ENCODE measurements around the gene MCL1. TPM values are rescaled to one million over a fixed set of nuclear protein-coding genes. Genes with fewer than 3 reads are reported as not detected.
A peak's percentile ranks its signal among the peaks of the same experiment; 100 is the strongest.
"Not testable (repeated sequence)": the region's sequence is repeated elsewhere in the genome, so short reads cannot be mapped to it uniquely, and the experiment has no call there.

Gene MCL1
- total RNA-seq, 1 experiment from 2014 or later: 150 TPM

- Histone ChIP-seq H3K27ac (ENCODE audit: low read length) (no peak overlapping the region), H3K27me3 (ENCODE audit: low read length) (no peaks in the 10 kb centered on the region), H3K4me1 (ENCODE audit: low read length) (no peaks in the 10 kb centered on the region), H4K20me1 (ENCODE audit: insufficient read depth, low read depth, low read length) (no peaks in the 10 kb centered on the region), H3K79me2 (ENCODE audit: low read length) (no peaks in the 10 kb centered on the region), H3K9me2 (replicated peaks; ENCODE audit: insufficient read depth, low read length) (no peaks in the 10 kb centered on the region), H3K4me3 (ENCODE audit: low read length) (no peak overlapping the region), H3K9ac (ENCODE audit: low read length) (no peak overlapping the region), H2AFZ (ENCODE audit: low read length) (no peak overlapping the region), H3K36me3 (ENCODE audit: insufficient read depth, low read length) (no peaks in the 10 kb centered on the region), H3K4me2 (ENCODE audit: low read depth, low read length, poor library complexity, severe bottlenecking) (no peak overlapping the region), H3K9me3 (ENCODE audit: low read length) (no peaks in the 10 kb centered on the region)
- no peak for DNase-seq
Observed at GRCh38 chr1:150596095-150596892, 16.9 kb upstream of the MCL1 start.

- H3K9me2 ChIP-seq (replicated peaks; ENCODE audit: insufficient read depth, low read length): no peaks in the 10 kb centered on the region
- H3K27me3 ChIP-seq (ENCODE audit: low read length): no peaks in the 10 kb centered on the region
- H3K4me1 ChIP-seq (ENCODE audit: low read length): peaks cover 19% of the 10 kb centered on the region
- peaks cover 17% of the 10 kb centered on the region for H3K36me3 ChIP-seq (ENCODE audit: insufficient read depth, low read length)
- H3K4me3 ChIP-seq (ENCODE audit: low read length): no peak overlapping the region
- H3K9ac ChIP-seq (ENCODE audit: low read length): no peak overlapping the region
- H3K79me2 ChIP-seq (ENCODE audit: low read length): peaks cover 36% of the 10 kb centered on the region
- H3K27ac ChIP-seq (ENCODE audit: low read length): peak overlapping the region; percentile 16; the same call in 1 of the 2 replicates
- no peaks in the 10 kb centered on the region for H3K9me3 ChIP-seq (ENCODE audit: low read length)
- no peak for DNase-seq
- peaks cover 20% of the 10 kb centered on the region for H4K20me1 ChIP-seq (ENCODE audit: insufficient read depth, low read depth, low read length)
- no peak overlapping the region for H3K4me2 ChIP-seq (ENCODE audit: low read depth, low read length, poor library complexity, severe bottlenecking)
- no peak overlapping the region for H2AFZ ChIP-seq (ENCODE audit: low read length)
Observed at GRCh38 chr1:150582371-150582770, 3.0 kb upstream of the MCL1 start.

GRCh38 chr1:150581962-150582361 lies 2.6 kb upstream of the MCL1 start:
- not testable (repeated sequence) for H3K9ac ChIP-seq (ENCODE audit: low read length); DNase-seq

GRCh38 chr1:150581437-150581836 lies 2.0 kb upstream of the MCL1 start:
- Histone ChIP-seq H3K4me2 (ENCODE audit: low read depth, low read length, poor library complexity, severe bottlenecking) (peak overlapping the region; percentile 44), H3K9ac (ENCODE audit: low read length) (0 out of 2 replicates have a peak overlapping the region, but pooled peaks have one; percentile 17), H3K4me3 (ENCODE audit: low read length) (peak overlapping the region; percentile 18; the same call in 1 of the 2 replicates), H3K79me2 (ENCODE audit: low read length) (peaks cover 45% of the 10 kb centered on the region), H3K27ac (ENCODE audit: low read length) (peak overlapping the region; percentile 56; the same call in 1 of the 2 replicates), H3K36me3 (ENCODE audit: insufficient read depth, low read length) (peaks cover 26% of the 10 kb centered on the region), H4K20me1 (ENCODE audit: insufficient read depth, low read depth, low read length) (peaks cover 29% of the 10 kb centered on the region), H3K4me1 (ENCODE audit: low read length) (peaks cover 29% of the 10 kb centered on the region)
- not testable (repeated sequence) for H3K9me2 ChIP-seq (replicated peaks; ENCODE audit: insufficient read depth, low read length); H3K9me3 ChIP-seq (ENCODE audit: low read length); DNase-seq; H3K27me3 ChIP-seq (ENCODE audit: low read length); H2AFZ ChIP-seq (ENCODE audit: low read length)

More at GRCh38 chr1:150581962-150582361, 2.6 kb upstream of the MCL1 start:
- H3K4me2 ChIP-seq (ENCODE audit: low read depth, low read length, poor library complexity, severe bottlenecking); H3K27me3 ChIP-seq (ENCODE audit: low read length); H3K27ac ChIP-seq (ENCODE audit: low read length); H3K9me2 ChIP-seq (replicated peaks; ENCODE audit: insufficient read depth, low read length); H3K9me3 ChIP-seq (ENCODE audit: low read length); H3K4me3 ChIP-seq (ENCODE audit: low read length); H2AFZ ChIP-seq (ENCODE audit: low read length): not testable (repeated sequence)
- Histone ChIP-seq H3K36me3 (ENCODE audit: insufficient read depth, low read length) (peaks cover 21% of the 10 kb centered on the region), H3K4me1 (ENCODE audit: low read length) (peaks cover 23% of the 10 kb centered on the region), H3K79me2 (ENCODE audit: low read length) (peaks cover 40% of the 10 kb centered on the region), H4K20me1 (ENCODE audit: insufficient read depth, low read depth, low read length) (peaks cover 24% of the 10 kb centered on the region)

- not testable (repeated sequence) for H3K9me3 ChIP-seq (ENCODE audit: low read length); H2AFZ ChIP-seq (ENCODE audit: low read length); H3K9me2 ChIP-seq (replicated peaks; ENCODE audit: insufficient read depth, low read length); H3K27me3 ChIP-seq (ENCODE audit: low read length); DNase-seq
- Histone ChIP-seq H3K4me3 (ENCODE audit: low read length) (peak overlapping the region; percentile 18; the same call in 1 of the 2 replicates), H3K36me3 (ENCODE audit: insufficient read depth, low read length) (peaks cover 31% of the 10 kb centered on the region), H3K4me1 (ENCODE audit: low read length) (peaks cover 33% of the 10 kb centered on the region), H3K79me2 (ENCODE audit: low read length) (peaks cover 50% of the 10 kb centered on the region), H3K4me2 (ENCODE audit: low read depth, low read length, poor library complexity, severe bottlenecking) (peak overlapping the region; percentile 44), H4K20me1 (ENCODE audit: insufficient read depth, low read depth, low read length) (peaks cover 34% of the 10 kb centered on the region), H3K9ac (ENCODE audit: low read length) (0 out of 2 replicates have a peak overlapping the region, but pooled peaks have one; percentile 17), H3K27ac (ENCODE audit: low read length) (peak overlapping the region; percentile 56; the same call in 1 of the 2 replicates)
Observed at GRCh38 chr1:150580966-150581365, 1.6 kb upstream of the MCL1 start.

GRCh38 chr1:150579945-150580642 lies 684 bp upstream of the MCL1 start:
- Histone ChIP-seq H3K4me2 (ENCODE audit: low read depth, low read length, poor library complexity, severe bottlenecking) (peak overlapping the region; percentile 92), H3K9me2 (replicated peaks; ENCODE audit: insufficient read depth, low read length) (no peaks in the 10 kb centered on the region), H3K27me3 (ENCODE audit: low read length) (no peaks in the 10 kb centered on the region), H3K9me3 (ENCODE audit: low read length) (no peaks in the 10 kb centered on the region), H3K9ac (ENCODE audit: low read length) (peak overlapping the region; percentile 79), H3K36me3 (ENCODE audit: insufficient read depth, low read length) (peaks cover 40% of the 10 kb centered on the region), H3K4me1 (ENCODE audit: low read length) (peaks cover 42% of the 10 kb centered on the region), H2AFZ (ENCODE audit: low read length) (no peak overlapping the region), H3K27ac (ENCODE audit: low read length) (peak overlapping the region; percentile 93), H3K79me2 (ENCODE audit: low read length) (peaks cover 59% of the 10 kb centered on the region), H4K20me1 (ENCODE audit: insufficient read depth, low read depth, low read length) (peaks cover 43% of the 10 kb centered on the region), H3K4me3 (ENCODE audit: low read length) (peak overlapping the region; percentile 73)
- no peak for DNase-seq

GRCh38 chr1:150578272-150579109 lies 919 bp downstream of the MCL1 start:
- peak; percentile 75 for DNase-seq
- Histone ChIP-seq H3K79me2 (ENCODE audit: low read length) (peaks cover 68% of the 10 kb centered on the region), H3K27me3 (ENCODE audit: low read length) (no peaks in the 10 kb centered on the region), H4K20me1 (ENCODE audit: insufficient read depth, low read depth, low read length) (peaks cover 54% of the 10 kb centered on the region), H3K9me3 (ENCODE audit: low read length) (no peaks in the 10 kb centered on the region), H3K27ac (ENCODE audit: low read length) (peak overlapping the region; percentile 93), H3K9me2 (replicated peaks; ENCODE audit: insufficient read depth, low read length) (no peaks in the 10 kb centered on the region), H3K4me2 (ENCODE audit: low read depth, low read length, poor library complexity, severe bottlenecking) (peak overlapping the region; percentile 97), H3K36me3 (ENCODE audit: insufficient read depth, low read length) (peaks cover 51% of the 10 kb centered on the region), H3K4me1 (ENCODE audit: low read length) (peaks cover 58% of the 10 kb centered on the region), H3K9ac (ENCODE audit: low read length) (peak overlapping the region; percentile 97), H3K4me3 (ENCODE audit: low read length) (peak overlapping the region; percentile 89), H2AFZ (ENCODE audit: low read length) (no peak overlapping the region)
